Esophagus mucosa (tissue), 1 donor: ENCODE data around the gene ZC3H7A. TPM values are rescaled to one million over a fixed set of nuclear protein-coding genes. Genes with fewer than 3 reads are reported as not detected.

ENCODE experiments used
- total RNA-seq: library from RNA; stranded (reverse); gene quantifications from one replicate; pipeline ENCODE4 v1.2.4, GENCODE V29; 2023
- donor health status: DM: yes; HTN: yes; CAD: no.

ZC3H7A gene
- total RNA-seq, 1 donor from 2014 or later = 19.4 TPM

Other genes with a start within 250 kb of the ZC3H7A start
- gene LITAF, start 210.3 kb downstream of the ZC3H7A start, total RNA-seq = 36.9 TPM
- 19.1 TPM for gene SNN, start 128.8 kb downstream of the ZC3H7A start, total RNA-seq
- 18.2 TPM for gene TXNDC11, start 54.4 kb downstream of the ZC3H7A start, total RNA-seq
- 115 TPM for gene RSL1D1, start 54.3 kb upstream of the ZC3H7A start, total RNA-seq
- gene GSPT1, start 118.7 kb upstream of the ZC3H7A start, total RNA-seq = 110 TPM
- gene NPIPB2, start 144.8 kb upstream of the ZC3H7A start, total RNA-seq = 6.3 TPM
- 0.24 TPM for gene TNFRSF17, start 168.0 kb upstream of the ZC3H7A start, total RNA-seq
- gene SNX29, start 179.5 kb upstream of the ZC3H7A start, total RNA-seq = 16.6 TPM